HG02884 (cell line): ENCODE measurements around the gene PPP1R13B.

Experiments used
- ATAC-seq: cut with Tn5 transposase; IDR thresholded peaks from one replicate; pipeline ENCODE4 v1.9.1; 2021; ENCODE audit warnings: mild to moderate bottlenecking, moderate library complexity; ENCODE audit not compliant: unreplicated experiment

Gene PPP1R13B

GRCh38 chr14:103716091-103716801 is 131.1 kb downstream of the PPP1R13B start:
- no peak for ATAC-seq

- ATAC-seq, result peak; percentile 95
Measured at GRCh38 chr14:103715052-103716000, 132.0 kb downstream of the PPP1R13B start, which contains the start of the genes XRCC3 and ZFYVE21. Gene XRCC3 (minus strand): TSS chr14:103715451. CDS start chr14:103711087, 4,364 bp downstream. Gene ZFYVE21 (plus strand): TSS chr14:103715810. CDS start chr14:103715842, 32 bp downstream.

GRCh38 chr14:103714063-103714724 is 133.2 kb downstream of the PPP1R13B start:
- ATAC-seq, result no peak

- ATAC-seq, result no peak
Measured at GRCh38 chr14:103713304-103714062, 133.9 kb downstream of the PPP1R13B start.

GRCh38 chr14:103712633-103713247 is 134.6 kb downstream of the PPP1R13B start:
- ATAC-seq, result no peak

GRCh38 chr14:103711516-103712431 is 135.6 kb downstream of the PPP1R13B start:
- no peak for ATAC-seq

- no peak for ATAC-seq
Measured at GRCh38 chr14:103710771-103711377, 136.5 kb downstream of the PPP1R13B start.

- no peak for ATAC-seq
Measured at GRCh38 chr14:103709814-103710213, 137.6 kb downstream of the PPP1R13B start.

- no peak for ATAC-seq
Measured at GRCh38 chr14:103708750-103709187, 138.6 kb downstream of the PPP1R13B start.

- no peak for ATAC-seq
Measured at GRCh38 chr14:103707329-103708263, 139.8 kb downstream of the PPP1R13B start.

- no peak for ATAC-seq
Measured at GRCh38 chr14:103706551-103707328, 140.6 kb downstream of the PPP1R13B start.

- ATAC-seq, result no peak
Measured at GRCh38 chr14:103705504-103706284, 141.7 kb downstream of the PPP1R13B start.

- no peak for ATAC-seq
Measured at GRCh38 chr14:103705118-103705503, 142.3 kb downstream of the PPP1R13B start.

- no peak for ATAC-seq
Measured at GRCh38 chr14:103704708-103705107, 142.7 kb downstream of the PPP1R13B start.

- no peak for ATAC-seq
Measured at GRCh38 chr14:103703433-103704385, 143.7 kb downstream of the PPP1R13B start.
